BE2C (cell line): ENCODE data around the gene ARSI.
"Not testable (repeated sequence)": the region's sequence is repeated elsewhere in the genome, so short reads cannot be mapped to it uniquely, and the experiment has no call there.

Experiments
- DNase-seq: peaks from one replicate; pipeline ENCODE4 v3.0.0-alpha.2; 2020
- H3K27me3 ChIP-seq: fragments of 250-450 bp; sonication (Bioruptor Pico); 2 replicates; pipeline ENCODE4 v1.5.1; 2020; ENCODE audit warnings: mild to moderate bottlenecking
- H3K36me3 ChIP-seq: fragments of 250-450 bp; sonication (Bioruptor Pico); 2 replicates; pipeline ENCODE4 v1.5.1; 2020; ENCODE audit warnings: mild to moderate bottlenecking
- H3K4me1 ChIP-seq: fragments of 250-450 bp; sonication (Bioruptor Pico); 2 replicates; pipeline ENCODE4 v1.5.1; 2020
- H3K4me3 ChIP-seq: 2 replicates; pipeline ENCODE4 v1.5.1; 2011; ENCODE audit warnings: low read depth, low read length
- H3K9me3 ChIP-seq: fragments of 250-450 bp; sonication (Bioruptor Pico); 2 replicates; pipeline ENCODE4 v1.5.1; 2020
- CTCF ChIP-seq: IDR thresholded peaks from 2 replicates; pipeline ENCODE4 v1.5.1; 2012; ENCODE audit warnings: mild to moderate bottlenecking, low read depth, low read length

ARSI gene

GRCh38 chr5:150253416-150254208 lies 49.1 kb downstream of the ARSI start:
- H3K36me3 ChIP-seq: no peaks in the 10 kb centered on the region

GRCh38 chr5:150252489-150252888 lies 50.2 kb downstream of the ARSI start:
- H3K4me1 ChIP-seq: peaks cover 16% of the 10 kb centered on the region
- no peaks in the 10 kb centered on the region for H3K36me3 ChIP-seq
- DNase-seq: no peak
- TF ChIP-seq CTCF: no peak
- H3K4me3 ChIP-seq: no peak overlapping the region
- H3K27me3 ChIP-seq: no peaks in the 10 kb centered on the region
- no peaks in the 10 kb centered on the region for H3K9me3 ChIP-seq

More at GRCh38 chr5:150253416-150254208, 49.1 kb downstream of the ARSI start:
- TF ChIP-seq CTCF: no peak
- no peak for DNase-seq
- Histone ChIP-seq H3K9me3 (no peaks in the 10 kb centered on the region), H3K4me3 (no peak overlapping the region), H3K27me3 (no peaks in the 10 kb centered on the region), H3K4me1 (peaks cover 16% of the 10 kb centered on the region)

GRCh38 chr5:150251504-150251903 lies 51.2 kb downstream of the ARSI start:
- no peak for TF ChIP-seq CTCF
- no peaks in the 10 kb centered on the region for H3K27me3 ChIP-seq

GRCh38 chr5:150249744-150250143 lies 53.0 kb downstream of the ARSI start:
- H3K4me1 ChIP-seq: peaks cover 22% of the 10 kb centered on the region
- TF ChIP-seq CTCF: peak; percentile 13; the same call in 1 of the 2 replicates
- no peak for DNase-seq
- H3K27me3 ChIP-seq: no peaks in the 10 kb centered on the region
- H3K36me3 ChIP-seq: no peaks in the 10 kb centered on the region
- H3K4me3 ChIP-seq: no peak overlapping the region
- no peaks in the 10 kb centered on the region for H3K9me3 ChIP-seq

More at GRCh38 chr5:150251504-150251903, 51.2 kb downstream of the ARSI start:
- Histone ChIP-seq H3K4me3 (no peak overlapping the region), H3K36me3 (no peaks in the 10 kb centered on the region), H3K9me3 (no peaks in the 10 kb centered on the region), H3K4me1 (peaks cover 22% of the 10 kb centered on the region)
- DNase-seq: no peak

- no peak for DNase-seq
- Histone ChIP-seq H3K27me3 (no peaks in the 10 kb centered on the region), H3K4me3 (no peak overlapping the region), H3K4me1 (peaks cover 22% of the 10 kb centered on the region), H3K36me3 (no peaks in the 10 kb centered on the region), H3K9me3 (no peaks in the 10 kb centered on the region)
- no peak for TF ChIP-seq CTCF
Measured at GRCh38 chr5:150248946-150249345, 53.8 kb downstream of the ARSI start.

- not testable (repeated sequence) for DNase-seq, H3K4me3 ChIP-seq, H3K36me3 ChIP-seq, H3K9me3 ChIP-seq, H3K27me3 ChIP-seq
- H3K4me1 ChIP-seq: peaks cover 22% of the 10 kb centered on the region
Measured at GRCh38 chr5:150248493-150248892, 54.2 kb downstream of the ARSI start.
